Occipital lobe (tissue), 2 donors: ENCODE results near the gene GLRA1. TPM values are rescaled to one million over a fixed set of nuclear protein-coding genes. Genes with fewer than 3 reads are reported as not detected.

ENCODE experiments used
- DNase-seq: peaks from one replicate; lab custom pipeline; 2025; lab: John Stamatoyannopoulos, UW
- total RNA-seq: library from RNA; depleted of rRNA; stranded (reverse); fragments of >200 nt; gene quantifications from one replicate; pipeline ENCODE4 v1.2.3, GENCODE V29; 2014

Gene GLRA1
- total RNA-seq, result 0.16 TPM

GRCh38 chr5:151924564-151925301 is at the start of gene GLRA1:
TSS of gene GLRA1 (minus strand) at chr5:151924851. CDS start at chr5:151924549, 302 bp downstream.
- no peak for DNase-seq

- DNase-seq, result no peak
Observed at GRCh38 chr5:151970885-151971284, 46.2 kb upstream of the GLRA1 start.

GRCh38 chr5:151967865-151968264 is 43.2 kb upstream of the GLRA1 start:
- no peak for DNase-seq

GRCh38 chr5:151966046-151966445 is 41.4 kb upstream of the GLRA1 start:
- no peak for DNase-seq

GRCh38 chr5:151964471-151964870 is 39.8 kb upstream of the GLRA1 start:
- DNase-seq, result no peak

- no peak for DNase-seq
Observed at GRCh38 chr5:151961557-151961956, 36.9 kb upstream of the GLRA1 start.

- no peak for DNase-seq
Observed at GRCh38 chr5:151958111-151958510, 33.5 kb upstream of the GLRA1 start.

- DNase-seq, result no peak
Observed at GRCh38 chr5:151956725-151957124, 32.1 kb upstream of the GLRA1 start.

GRCh38 chr5:151954255-151954654 is 29.6 kb upstream of the GLRA1 start:
- no peak for DNase-seq

GRCh38 chr5:151953833-151954232 is 29.2 kb upstream of the GLRA1 start:
- DNase-seq, result no peak

- no peak for DNase-seq
Observed at GRCh38 chr5:151952238-151952637, 27.6 kb upstream of the GLRA1 start.

GRCh38 chr5:151950706-151951105 is 26.1 kb upstream of the GLRA1 start:
- no peak for DNase-seq

- DNase-seq, result no peak
Observed at GRCh38 chr5:151949701-151950308, 25.2 kb upstream of the GLRA1 start.

- DNase-seq, result no peak
Observed at GRCh38 chr5:151949113-151949512, 24.5 kb upstream of the GLRA1 start.

GRCh38 chr5:151947931-151948608 is 23.4 kb upstream of the GLRA1 start:
- DNase-seq, result no peak

- no peak for DNase-seq
Observed at GRCh38 chr5:151937851-151938250, 13.2 kb upstream of the GLRA1 start.

- no peak for DNase-seq
Observed at GRCh38 chr5:151935135-151935695, 10.6 kb upstream of the GLRA1 start.

- DNase-seq, result no peak
Observed at GRCh38 chr5:151931260-151931659, 6.6 kb upstream of the GLRA1 start.

- DNase-seq, result no peak
Observed at GRCh38 chr5:151926188-151926587, 1.5 kb upstream of the GLRA1 start.

GRCh38 chr5:151925340-151925739 is 689 bp upstream of the GLRA1 start:
- peak; percentile 19 for DNase-seq

GRCh38 chr5:151923866-151924476 is 680 bp downstream of the GLRA1 start:
- peak; percentile 35 for DNase-seq

- DNase-seq, result no peak
Observed at GRCh38 chr5:151921916-151922315, 2.7 kb downstream of the GLRA1 start.
